B cell (primary cell): ENCODE measurements around the gene GATAD2A. TPM values are rescaled to one million over a fixed set of nuclear protein-coding genes. Genes with fewer than 3 reads are reported as not detected.

Experiments
- ATAC-seq: fragments of 200-7000 bp; cut with Tn5 transposase; one replicate; pipeline ENCODE4 v1.10.0; 2021; ENCODE audit warnings: low read depth, mild to moderate bottlenecking, moderate number of reproducible peaks, moderate library complexity
- CTCF ChIA-PET: fragments of 350-600 bp; sonication (Branson Sonifier 250); formaldehyde crosslinking; loops from one replicate; lab custom pipeline; 2021; ENCODE audit warnings: antibody characterized with exemption, inconsistent platforms; lab: Charles Lee
- POLR2A ChIA-PET: fragments of 350-600 bp; sonication (Branson Sonifier 250); formaldehyde crosslinking; loops from one replicate; lab custom pipeline; 2021; ENCODE audit warnings: antibody characterized with exemption; lab: Charles Lee
- DNase-seq: peaks from one replicate; pipeline ENCODE4 v3.0.0; 2013
- H2AFZ ChIP-seq: 2 replicates; pipeline ENCODE4 v1.6.1; 2012; ENCODE audit warnings: mild to moderate bottlenecking, low read depth, low read length; ENCODE audit not compliant: insufficient read depth, poor library complexity, severe bottlenecking
- H3K27ac ChIP-seq, 2 donors: 1 replicate in 1 of 2; 2 replicates in 1 of 2; pipeline ENCODE4 v1.5.1; 2012 to 2013; ENCODE audit warnings: low read length in 2 of 2, mild to moderate bottlenecking in 2 of 2, moderate library complexity in 1 of 2
- H3K27me3 ChIP-seq, 4 experiments: fragments of 200-600 bp in 1 of 4; sonication (generic) in 1 of 4; replicated peaks in 1 of 4; 1 replicate in 2 of 4; 2 replicates in 2 of 4; pipeline versions ENCODE4 v1.6.1 to v1.7.0; 2013 to 2016; ENCODE audit warnings: low read length in 3 of 4, mild to moderate bottlenecking in 2 of 4, mixed read lengths in 1 of 4, moderate library complexity in 1 of 4; ENCODE audit not compliant: insufficient read depth in 4 of 4, control insufficient read depth in 3 of 4; ENCODE audit errors: control extremely low read depth in 1 of 4
- H3K36me3 ChIP-seq, 2 experiments: replicated peaks in 1 of 2; 1 replicate in 1 of 2; 2 replicates in 1 of 2; pipeline versions ENCODE4 v1.6.1 to v1.7.1; 2013; ENCODE audit warnings: low read length in 1 of 2; ENCODE audit not compliant: insufficient read depth in 2 of 2, control insufficient read depth in 1 of 2; ENCODE audit errors: control extremely low read depth in 1 of 2, extremely low read depth in 1 of 2
- H3K4me1 ChIP-seq, 2 donors: fragments of 200-600 bp in 1 of 2; sonication (generic) in 1 of 2; 1 replicate in 1 of 2; 2 replicates in 1 of 2; pipeline versions ENCODE4 v1.5.1 to v1.6.1; 2013 to 2017; ENCODE audit warnings: low read length in 2 of 2; ENCODE audit not compliant: control insufficient read depth in 2 of 2, insufficient read depth in 2 of 2
- H3K4me2 ChIP-seq: replicated peaks from 2 replicates; pipeline ENCODE3; 2012; ENCODE audit warnings: mild to moderate bottlenecking, low read depth, low read length; ENCODE audit not compliant: poor library complexity, severe bottlenecking
- H3K4me3 ChIP-seq, 5 experiments: fragments of 200-600 bp in 1 of 5; sonication (generic) in 1 of 5; 1 replicate in 3 of 5; 2 replicates in 2 of 5; pipeline versions ENCODE4 v1.5.1 to v1.7.0; 2011 to 2016; ENCODE audit warnings: low read length in 4 of 5, mild to moderate bottlenecking in 4 of 5, low read depth in 2 of 5, control low read depth in 1 of 5, moderate library complexity in 1 of 5; ENCODE audit not compliant: insufficient read depth in 1 of 5; ENCODE audit errors: control extremely low read depth in 1 of 5, extremely low read depth in 1 of 5
- H3K79me2 ChIP-seq: fragments of 200-600 bp; sonication (generic); one replicate; pipeline ENCODE4 v1.6.0; 2016; ENCODE audit warnings: low read length; ENCODE audit not compliant: control insufficient read depth, insufficient read depth
- H3K9ac ChIP-seq: fragments of 200-600 bp; sonication (generic); 2 replicates; pipeline ENCODE4 v1.6.1; 2017; ENCODE audit warnings: mild to moderate bottlenecking, low read length, moderate library complexity
- H3K9me3 ChIP-seq, 3 donors: one replicate each; pipeline versions ENCODE4 v1.6.1 to v1.7.1; 2013; ENCODE audit warnings: low read length in 2 of 3; ENCODE audit not compliant: control insufficient read depth in 2 of 3, insufficient read depth in 1 of 3; ENCODE audit errors: control extremely low read depth in 1 of 3
- H4K20me1 ChIP-seq: 2 replicates; pipeline ENCODE4 v1.6.0; 2012; ENCODE audit warnings: mild to moderate bottlenecking, low read length; ENCODE audit not compliant: insufficient read depth, control insufficient read depth, poor library complexity, severe bottlenecking
- H3K27ac Mint-ChIP-seq: one replicate; pipeline ENCODE4 v1.8.0; 2021; ENCODE audit warnings: mixed read lengths
- H3K27me3 Mint-ChIP-seq: one replicate; pipeline ENCODE4 v1.8.0; 2021; ENCODE audit warnings: mixed read lengths
- H3K4me1 Mint-ChIP-seq: one replicate; pipeline ENCODE4 v1.8.0; 2021; ENCODE audit warnings: mixed read lengths
- H3K4me3 Mint-ChIP-seq: one replicate; pipeline ENCODE4 v1.8.0; 2021; ENCODE audit warnings: mixed read lengths
- H3K9me3 Mint-ChIP-seq: one replicate; pipeline ENCODE4 v1.8.0; 2022; ENCODE audit warnings: mixed read lengths; ENCODE audit not compliant: insufficient read depth
- CTCF ChIP-seq: fragments of 200-600 bp; IDR thresholded peaks from one replicate; pipeline ENCODE4 v1.8.0; 2022; ENCODE audit warnings: antibody characterized with exemption, mild to moderate bottlenecking
- EZH2 ChIP-seq: IDR thresholded peaks from 2 replicates; pipeline ENCODE4 v1.6.1; 2012; ENCODE audit warnings: borderline replicate concordance, low read depth, mild to moderate bottlenecking, moderate library complexity, low read length; ENCODE audit not compliant: insufficient read depth, poor library complexity, severe bottlenecking
- WGBS: methylation state at CpG from one replicate; pipeline ENCODE4 v1.1.5; 2013; ENCODE audit warnings: missing lambda C conversion rate; ENCODE audit not compliant: insufficient coverage; 5-methylcytosine and 5-hydroxymethylcytosine counted together
- intact Hi-C: fragments of 100-400 bp; cut with micrococcal nuclease; formaldehyde crosslinking; loops from one replicate; pipeline ENCODE4 v1.10.0; 2022
- polyA plus RNA-seq: library from polyadenylated mRNA; depleted of rRNA; stranded (reverse); fragments of >200 nt; gene quantifications from 2 replicates; pipeline ENCODE4 v1.2.3, GENCODE V29; 2012
- total RNA-seq, 2 donors: library from RNA; stranded (reverse); fragments of 120-200 nt in 1 of 2; gene quantifications; 1 replicate in 1 of 2; 2 replicates in 1 of 2; pipeline versions ENCODE4 v1.2.3 to v1.2.4, GENCODE V29; 2013 to 2022

Gene GATAD2A
- total and polyA plus RNA-seq, 2 donors (not counting 1 experiment from before 2014, with no cell fraction given), result 28.8 to 76.3 TPM

- H3K4me3 Mint-ChIP-seq, result peak overlapping the region; percentile 37
- no peaks in the 10 kb centered on the region for H3K9me3 Mint-ChIP-seq
- no peak for TF ChIP-seq CTCF
- TF ChIP-seq EZH2, result no peak
- H3K9me3 ChIP-seq, result peaks cover 0 to 3% (median 0%) of the 10 kb centered on the region in 3 donors
- WGBS, result 81% methylated on average over 3 of the region's 4 CpGs
- H3K79me2 ChIP-seq, result peaks cover 84% of the 10 kb centered on the region
- H3K4me2 ChIP-seq, result no peak overlapping the region
- ATAC-seq (no peak), DNase-seq (no peak)
- CTCF ChIA-PET, result interaction anchor here (0.9 to 8.4 kb wide), 2 partner anchors 75 to 81 kb away, joined by 3 to 91 read pairs; no protein-coding TSS in a partner anchor
- peaks cover 69% of the 10 kb centered on the region for H3K4me1 Mint-ChIP-seq
- peaks cover 0 to 2% of the 10 kb centered on the region in 2 experiments for H3K36me3 ChIP-seq
- POLR2A ChIA-PET, result interaction anchor here (0.7 kb wide), 1 partner anchor 49 kb away, joined by 5 read pairs; no protein-coding TSS in a partner anchor
- no peak overlapping the region for H3K4me3 ChIP-seq
- H4K20me1 ChIP-seq, result peaks cover 71% of the 10 kb centered on the region
- peak overlapping the region; percentile 81 for H3K27ac Mint-ChIP-seq
- peaks cover 32 to 55% of the 10 kb centered on the region in 2 donors for H3K4me1 ChIP-seq
- intact Hi-C loops, result loop anchor here (5.0 kb wide), 2 partner anchors 38 to 53 kb away; no protein-coding TSS in a partner anchor
- H3K27me3 Mint-ChIP-seq, result no peaks in the 10 kb centered on the region
- no peak overlapping the region for H3K9ac ChIP-seq
- H2AFZ ChIP-seq, result no peak overlapping the region
- no peaks in the 10 kb centered on the region for H3K27me3 ChIP-seq
- H3K27ac ChIP-seq, result no peak overlapping the region
These were observed 3.7 kb downstream of the GATAD2A start for GRCh38 chr19:19409205-19409604.

- DNase-seq (no peak), ATAC-seq (no peak)
- no peak overlapping the region for H3K4me3 ChIP-seq
- H3K79me2 ChIP-seq, result peaks cover 85% of the 10 kb centered on the region
- CTCF ChIA-PET, result interaction anchor here (8.4 kb wide), 1 partner anchor 81 kb away, joined by 91 read pairs; no protein-coding TSS in a partner anchor
- Mint-ChIP-seq H3K9me3 (no peaks in the 10 kb centered on the region), H3K4me1 (peaks cover 70% of the 10 kb centered on the region), H3K27ac (peak overlapping the region; percentile 81), H3K27me3 (no peaks in the 10 kb centered on the region), H3K4me3 (peak overlapping the region; percentile 37)
- H3K4me1 ChIP-seq, result peaks cover 32 to 54% of the 10 kb centered on the region in 2 donors
- intact Hi-C loops, result loop anchor here (5.0 kb wide), 2 partner anchors 38 to 53 kb away; no protein-coding TSS in a partner anchor
- H3K27me3 ChIP-seq, result no peaks in the 10 kb centered on the region
- no peak overlapping the region for H3K27ac ChIP-seq
- no peak overlapping the region for H3K9ac ChIP-seq
- 93% methylated on average over 5 of the region's 8 CpGs for WGBS
- H3K9me3 ChIP-seq, result peaks cover 0 to 3% (median 0%) of the 10 kb centered on the region in 3 donors
- H2AFZ ChIP-seq, result no peak overlapping the region
- H4K20me1 ChIP-seq, result peaks cover 75% of the 10 kb centered on the region
- POLR2A ChIA-PET, result interaction anchor here (0.6 kb wide), 1 partner anchor 12 kb away, joined by 5 read pairs; no protein-coding TSS in a partner anchor
- peaks cover 0 to 2% of the 10 kb centered on the region in 2 experiments for H3K36me3 ChIP-seq
- TF ChIP-seq EZH2 (no peak), CTCF (no peak)
- H3K4me2 ChIP-seq, result peak overlapping the region; percentile 1
These were observed 4.2 kb downstream of the GATAD2A start for GRCh38 chr19:19409631-19410030.
